MCF 10A (cell line): ENCODE measurements around the gene PSEN2. TPM values are rescaled to one million over a fixed set of nuclear protein-coding genes. Genes with fewer than 3 reads are reported as not detected.
A peak's percentile ranks its signal among the peaks of the same experiment; 100 is the strongest.

Source experiments
- BruUV-seq: library from RNA; stranded (reverse); fragments of 400-500 nt; replicated peaks from 2 replicates; lab custom pipeline; 2021; lab: Mats Ljungman, UMichigan
- CTCF ChIA-PET: fragments of 300-600 bp; sonication (Branson Sonifier 250); formaldehyde crosslinking; extraction: SDS; loops from one replicate; lab custom pipeline; 2021; ENCODE audit warnings: antibody characterized with exemption, inconsistent platforms; lab: Yijun Ruan, JAX
- POLR2A ChIA-PET: fragments of 300-600, 350-650 bp; sonication (Branson Sonifier 250); formaldehyde crosslinking; extraction: SDS; loops from one replicate; lab custom pipeline; 2020; ENCODE audit warnings: antibody characterized with exemption, inconsistent platforms; lab: Yijun Ruan, JAX
- DNase-seq: peaks from one replicate; pipeline ENCODE4 v3.0.0-alpha.2; 2018; ENCODE audit not compliant: unreplicated experiment
- H3K27ac Mint-ChIP-seq: one replicate; pipeline ENCODE4 v1.8.0; 2022; ENCODE audit warnings: mild to moderate bottlenecking, low read depth, mixed read lengths; ENCODE audit not compliant: unreplicated experiment
- H3K27me3 Mint-ChIP-seq: one replicate; pipeline ENCODE4 v1.8.0; 2022; ENCODE audit warnings: mixed read lengths; ENCODE audit not compliant: insufficient read depth, unreplicated experiment
- H3K36me3 Mint-ChIP-seq: one replicate; pipeline ENCODE4 v1.8.0; 2022; ENCODE audit warnings: mild to moderate bottlenecking, moderate library complexity, mixed read lengths; ENCODE audit not compliant: insufficient read depth, unreplicated experiment
- H3K4me1 Mint-ChIP-seq: one replicate; pipeline ENCODE4 v1.8.0; 2022; ENCODE audit warnings: mixed read lengths; ENCODE audit not compliant: insufficient read depth, unreplicated experiment
- H3K4me3 Mint-ChIP-seq: one replicate; pipeline ENCODE4 v1.8.0; 2022; ENCODE audit warnings: mild to moderate bottlenecking, moderate library complexity, mixed read lengths; ENCODE audit not compliant: unreplicated experiment
- H3K9me3 Mint-ChIP-seq: one replicate; pipeline ENCODE4 v1.8.0; 2022; ENCODE audit warnings: mixed read lengths; ENCODE audit not compliant: unreplicated experiment
- intact Hi-C: fragments of 100-400 bp; cut with micrococcal nuclease; formaldehyde crosslinking; loops from 2 replicates; pipeline ENCODE4 v1.14.1; 2022
- total RNA-seq: library from RNA; stranded (reverse); gene quantifications from 2 replicates; pipeline ENCODE4 v1.2.3, GENCODE V29; 2022
- TF ChIP-seq, protein P1 (sequence below): fragments of 200-600 bp; IDR thresholded peaks from one replicate; pipeline ENCODE4 v1.8.0; 2022; ENCODE audit warnings: antibody characterized with exemption, mild to moderate bottlenecking; ENCODE audit not compliant: unreplicated experiment

PSEN2 gene
- total RNA-seq, 1 experiment from 2014 or later: 31.3 TPM

- no peaks in the 10 kb centered on the region for H3K9me3 Mint-ChIP-seq
- CTCF ChIA-PET: interaction anchor here (0.5 to 1.1 kb wide), 3 partner anchors 38 to 510 kb away, joined by 3 read pairs; partner anchors contain the start of gene PARP1
- H3K4me3 Mint-ChIP-seq: no peak overlapping the region
- intact Hi-C loops: no loop called here
- POLR2A ChIA-PET: interaction anchor here (0.5 to 2.1 kb wide), 5 partner anchors 10 to 812 kb away, joined by 3 to 21 read pairs (median 4); partner anchors contain the start of gene COQ8A
- TF ChIP-seq, protein P1, sequence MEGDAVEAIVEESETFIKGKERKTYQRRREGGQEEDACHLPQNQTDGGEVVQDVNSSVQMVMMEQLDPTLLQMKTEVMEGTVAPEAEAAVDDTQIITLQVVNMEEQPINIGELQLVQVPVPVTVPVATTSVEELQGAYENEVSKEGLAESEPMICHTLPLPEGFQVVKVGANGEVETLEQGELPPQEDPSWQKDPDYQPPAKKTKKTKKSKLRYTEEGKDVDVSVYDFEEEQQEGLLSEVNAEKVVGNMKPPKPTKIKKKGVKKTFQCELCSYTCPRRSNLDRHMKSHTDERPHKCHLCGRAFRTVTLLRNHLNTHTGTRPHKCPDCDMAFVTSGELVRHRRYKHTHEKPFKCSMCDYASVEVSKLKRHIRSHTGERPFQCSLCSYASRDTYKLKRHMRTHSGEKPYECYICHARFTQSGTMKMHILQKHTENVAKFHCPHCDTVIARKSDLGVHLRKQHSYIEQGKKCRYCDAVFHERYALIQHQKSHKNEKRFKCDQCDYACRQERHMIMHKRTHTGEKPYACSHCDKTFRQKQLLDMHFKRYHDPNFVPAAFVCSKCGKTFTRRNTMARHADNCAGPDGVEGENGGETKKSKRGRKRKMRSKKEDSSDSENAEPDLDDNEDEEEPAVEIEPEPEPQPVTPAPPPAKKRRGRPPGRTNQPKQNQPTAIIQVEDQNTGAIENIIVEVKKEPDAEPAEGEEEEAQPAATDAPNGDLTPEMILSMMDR: no peak
- H3K4me1 Mint-ChIP-seq: peaks cover 49% of the 10 kb centered on the region
- DNase-seq: peak; percentile 91
- no peaks in the 10 kb centered on the region for H3K27me3 Mint-ChIP-seq
- BruUV-seq: no TSS peak
- H3K36me3 Mint-ChIP-seq: peaks cover 15% of the 10 kb centered on the region
- H3K27ac Mint-ChIP-seq: peak overlapping the region; percentile 56
These were observed 5.4 kb downstream of the PSEN2 start for GRCh38 chr1:226875641-226876295.

- no peak for DNase-seq
- CTCF ChIA-PET: no interaction called here
- Mint-ChIP-seq H3K27ac (no peak overlapping the region), H3K4me1 (peaks cover 39% of the 10 kb centered on the region), H3K9me3 (no peaks in the 10 kb centered on the region), H3K4me3 (no peak overlapping the region), H3K27me3 (no peaks in the 10 kb centered on the region), H3K36me3 (peaks cover 28% of the 10 kb centered on the region)
- TF ChIP-seq, protein P1: no peak
- intact Hi-C loops: no loop called here
- no TSS peak for BruUV-seq
- POLR2A ChIA-PET: interaction anchor here (0.9 kb wide), 1 partner anchor 15 kb away, joined by 3 read pairs; no protein-coding TSS in a partner anchor
These were observed 7.3 kb downstream of the PSEN2 start for GRCh38 chr1:226877669-226878068.

- CTCF ChIA-PET: interaction anchor here (0.6 kb wide), 1 partner anchor 370 kb away, joined by 3 read pairs; no protein-coding TSS in a partner anchor
- TF ChIP-seq, protein P1: no peak
- no TSS peak for BruUV-seq
These were observed 10.2 kb downstream of the PSEN2 start for GRCh38 chr1:226880372-226881287.

More at GRCh38 chr1:226880372-226881287, 10.2 kb downstream of the PSEN2 start:
- Mint-ChIP-seq H3K9me3 (no peaks in the 10 kb centered on the region), H3K27ac (no peak overlapping the region), H3K4me1 (peaks cover 27% of the 10 kb centered on the region), H3K36me3 (peaks cover 44% of the 10 kb centered on the region), H3K27me3 (no peaks in the 10 kb centered on the region), H3K4me3 (no peak overlapping the region)
- POLR2A ChIA-PET: no interaction called here
- intact Hi-C loops: no loop called here
- DNase-seq: no peak
